ENCODE data around the gene SRXN1.

DNA sequence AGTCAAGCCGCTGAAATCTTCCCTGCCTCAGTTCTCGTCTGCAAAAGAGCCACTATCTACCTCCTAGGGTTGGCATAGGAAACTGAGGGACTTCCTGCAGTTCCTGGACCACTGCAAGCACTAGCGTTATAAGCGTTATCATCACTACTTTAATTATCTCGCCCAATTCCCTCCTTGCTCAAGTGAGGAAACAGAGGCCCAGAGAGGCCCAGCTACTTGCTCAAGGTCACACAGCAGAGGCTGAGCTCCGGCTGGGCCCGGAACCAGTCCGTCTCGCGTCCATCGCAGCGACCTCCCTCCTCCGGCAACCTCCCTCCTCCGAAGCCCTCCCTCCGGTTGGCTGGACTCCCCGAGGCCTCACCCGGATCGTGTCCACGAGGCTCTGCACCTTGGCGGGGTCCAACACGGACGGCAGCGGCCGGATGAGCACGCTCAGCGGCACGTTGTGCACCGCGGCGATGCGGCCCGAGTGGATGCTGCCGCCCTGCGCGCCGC lies 338 bp downstream of the SRXN1 start:
- TF ChIP-seq CBX2 (IDR thresholded peaks at IDR 0.05; ENCODE audit: insufficient read depth, low read length, poor library complexity, severe bottlenecking) (no peak), POLR3A (IDR thresholded peaks at IDR 0.05; ENCODE audit: borderline replicate concordance, extremely low read depth, insufficient read depth, insufficient read length) (no peak), TAF9B (IDR thresholded peaks at IDR 0.05; ENCODE audit: partially characterized antibody) (no peak), TCF3 (CRISPR knock-in tag; IDR thresholded peaks at IDR 0.05) (no peak), ZNF133 (CRISPR knock-in tag; IDR thresholded peaks at IDR 0.05) (no peak), ZNF175 (CRISPR knock-in tag; IDR thresholded peaks at IDR 0.05; ENCODE audit: low read depth) (no peak), ZFP1 (CRISPR knock-in tag; IDR thresholded peaks at IDR 0.05) (no peak), TAF1 (IDR thresholded peaks at IDR 0.05; ENCODE audit: control insufficient read depth, extremely low read depth, insufficient read depth, low read length, severe bottlenecking) (peak; percentile 11), CBFB (CRISPR knock-in tag; IDR thresholded peaks at IDR 0.05) (no peak), SP1 (CRISPR knock-in tag; IDR thresholded peaks at IDR 0.05) (0 out of 2 replicates have a peak, but pooled peaks have one; percentile 13), BACH1 (tag; IDR thresholded peaks at IDR 0.05) (no peak), HNRNPL (IDR thresholded peaks at IDR 0.05; ENCODE audit: low read depth, low read length) (no peak)
- TF ChIP-seq, protein P1, sequence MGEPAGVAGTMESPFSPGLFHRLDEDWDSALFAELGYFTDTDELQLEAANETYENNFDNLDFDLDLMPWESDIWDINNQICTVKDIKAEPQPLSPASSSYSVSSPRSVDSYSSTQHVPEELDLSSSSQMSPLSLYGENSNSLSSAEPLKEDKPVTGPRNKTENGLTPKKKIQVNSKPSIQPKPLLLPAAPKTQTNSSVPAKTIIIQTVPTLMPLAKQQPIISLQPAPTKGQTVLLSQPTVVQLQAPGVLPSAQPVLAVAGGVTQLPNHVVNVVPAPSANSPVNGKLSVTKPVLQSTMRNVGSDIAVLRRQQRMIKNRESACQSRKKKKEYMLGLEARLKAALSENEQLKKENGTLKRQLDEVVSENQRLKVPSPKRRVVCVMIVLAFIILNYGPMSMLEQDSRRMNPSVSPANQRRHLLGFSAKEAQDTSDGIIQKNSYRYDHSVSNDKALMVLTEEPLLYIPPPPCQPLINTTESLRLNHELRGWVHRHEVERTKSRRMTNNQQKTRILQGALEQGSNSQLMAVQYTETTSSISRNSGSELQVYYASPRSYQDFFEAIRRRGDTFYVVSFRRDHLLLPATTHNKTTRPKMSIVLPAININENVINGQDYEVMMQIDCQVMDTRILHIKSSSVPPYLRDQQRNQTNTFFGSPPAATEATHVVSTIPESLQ (CRISPR knock-in tag; IDR thresholded peaks at IDR 0.05), result no peak
- TF ChIP-seq, protein P2, sequence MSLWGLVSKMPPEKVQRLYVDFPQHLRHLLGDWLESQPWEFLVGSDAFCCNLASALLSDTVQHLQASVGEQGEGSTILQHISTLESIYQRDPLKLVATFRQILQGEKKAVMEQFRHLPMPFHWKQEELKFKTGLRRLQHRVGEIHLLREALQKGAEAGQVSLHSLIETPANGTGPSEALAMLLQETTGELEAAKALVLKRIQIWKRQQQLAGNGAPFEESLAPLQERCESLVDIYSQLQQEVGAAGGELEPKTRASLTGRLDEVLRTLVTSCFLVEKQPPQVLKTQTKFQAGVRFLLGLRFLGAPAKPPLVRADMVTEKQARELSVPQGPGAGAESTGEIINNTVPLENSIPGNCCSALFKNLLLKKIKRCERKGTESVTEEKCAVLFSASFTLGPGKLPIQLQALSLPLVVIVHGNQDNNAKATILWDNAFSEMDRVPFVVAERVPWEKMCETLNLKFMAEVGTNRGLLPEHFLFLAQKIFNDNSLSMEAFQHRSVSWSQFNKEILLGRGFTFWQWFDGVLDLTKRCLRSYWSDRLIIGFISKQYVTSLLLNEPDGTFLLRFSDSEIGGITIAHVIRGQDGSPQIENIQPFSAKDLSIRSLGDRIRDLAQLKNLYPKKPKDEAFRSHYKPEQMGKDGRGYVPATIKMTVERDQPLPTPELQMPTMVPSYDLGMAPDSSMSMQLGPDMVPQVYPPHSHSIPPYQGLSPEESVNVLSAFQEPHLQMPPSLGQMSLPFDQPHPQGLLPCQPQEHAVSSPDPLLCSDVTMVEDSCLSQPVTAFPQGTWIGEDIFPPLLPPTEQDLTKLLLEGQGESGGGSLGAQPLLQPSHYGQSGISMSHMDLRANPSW (CRISPR knock-in tag; IDR thresholded peaks at IDR 0.05), result no peak

Data from K562 (cell line).